ENCODE measurements around the gene LILRA5. TPM values are rescaled to one million over a fixed set of nuclear protein-coding genes. Genes with fewer than 3 reads are reported as not detected.

The LILRA5 gene
- total RNA-seq, 1 experiment from 2014 or later, result not detected

GRCh38 chr19:54335164-54335563, 22.2 kb upstream of the LILRA5 start:
- peaks cover 94% of the 10 kb centered on the region for H3K27me3 ChIP-seq (ENCODE audit: insufficient read depth, low read depth)
- no peak for TF ChIP-seq CTCF (conservative IDR thresholded peaks at IDR 0.05)
- TF ChIP-seq EZH2 (IDR thresholded peaks at IDR 0.05; ENCODE audit: low read depth), result no peak
- H3K36me3 ChIP-seq (ENCODE audit: low read depth), result no peaks in the 10 kb centered on the region
- H3K9me2 ChIP-seq (ENCODE audit: insufficient read depth), result no peaks in the 10 kb centered on the region
- H3K27ac ChIP-seq, result no peak overlapping the region
- ChIA-PET CTCF (no interaction called here), POLR2A (ENCODE audit: unreplicated experiment) (no interaction called here)
- H3F3A ChIP-seq (ENCODE audit: insufficient read depth, low read depth), result no peaks in the 10 kb centered on the region
- H4K20me1 ChIP-seq (ENCODE audit: insufficient read depth), result no peaks in the 10 kb centered on the region
- H3K4me2 ChIP-seq, result no peak overlapping the region
- H3K9me3 ChIP-seq (ENCODE audit: insufficient read depth, low read depth), result no peaks in the 10 kb centered on the region
- no peak overlapping the region for H2AFZ ChIP-seq
- no peak for DNase-seq
- H3K79me2 ChIP-seq (ENCODE audit: low read depth), result no peaks in the 10 kb centered on the region
- BruUV-seq (replicated peaks), result no TSS peak
- intact Hi-C loops (cut with micrococcal nuclease; ENCODE audit: unreplicated experiment), result no loop called here
- H3K4me1 ChIP-seq (replicated peaks; ENCODE audit: insufficient read depth), result no peaks in the 10 kb centered on the region
- H3K4me3 ChIP-seq, result no peak overlapping the region

- H3K9me3 ChIP-seq (ENCODE audit: insufficient read depth, low read depth), result no peaks in the 10 kb centered on the region
- no peak overlapping the region for H3K4me3 ChIP-seq
- H2AFZ ChIP-seq, result no peak overlapping the region
- H3F3A ChIP-seq (ENCODE audit: insufficient read depth, low read depth), result no peaks in the 10 kb centered on the region
- no peak overlapping the region for H3K27ac ChIP-seq
- no peaks in the 10 kb centered on the region for H3K9me2 ChIP-seq (ENCODE audit: insufficient read depth)
- BruUV-seq (replicated peaks), result no TSS peak
- no peaks in the 10 kb centered on the region for H3K36me3 ChIP-seq (ENCODE audit: low read depth)
- H3K79me2 ChIP-seq (ENCODE audit: low read depth), result no peaks in the 10 kb centered on the region
- DNase-seq, result no peak
- peaks cover 94% of the 10 kb centered on the region for H3K27me3 ChIP-seq (ENCODE audit: insufficient read depth, low read depth)
- H3K4me1 ChIP-seq (replicated peaks; ENCODE audit: insufficient read depth), result no peaks in the 10 kb centered on the region
- POLR2A ChIA-PET (ENCODE audit: unreplicated experiment), result no interaction called here
- TF ChIP-seq EZH2 (IDR thresholded peaks at IDR 0.05; ENCODE audit: low read depth) (no peak), CTCF (conservative IDR thresholded peaks at IDR 0.05) (no peak)
- intact Hi-C loops (cut with micrococcal nuclease; ENCODE audit: unreplicated experiment), result no loop called here
- H4K20me1 ChIP-seq (ENCODE audit: insufficient read depth), result no peaks in the 10 kb centered on the region
- no peak overlapping the region for H3K4me2 ChIP-seq
- CTCF ChIA-PET, result interaction anchor here (0.6 kb wide), 1 partner anchor 1866 kb away, joined by 3 read pairs; no protein-coding TSS in a partner anchor
Measured at GRCh38 chr19:54333586-54334298, 20.8 kb upstream of the LILRA5 start.

GRCh38 chr19:54332149-54332548, 19.2 kb upstream of the LILRA5 start:
- H3K9me3 ChIP-seq (ENCODE audit: insufficient read depth, low read depth), result no peaks in the 10 kb centered on the region
- no peaks in the 10 kb centered on the region for H3K79me2 ChIP-seq (ENCODE audit: low read depth)
- H3K27ac ChIP-seq, result no peak overlapping the region
- H3K36me3 ChIP-seq (ENCODE audit: low read depth), result no peaks in the 10 kb centered on the region
- intact Hi-C loops (cut with micrococcal nuclease; ENCODE audit: unreplicated experiment), result no loop called here
- ChIA-PET POLR2A (ENCODE audit: unreplicated experiment) (no interaction called here), CTCF (no interaction called here)
- BruUV-seq (replicated peaks), result no TSS peak
- H3F3A ChIP-seq (ENCODE audit: insufficient read depth, low read depth), result no peaks in the 10 kb centered on the region
- H3K9me2 ChIP-seq (ENCODE audit: insufficient read depth), result no peaks in the 10 kb centered on the region
- no peak for DNase-seq
- H3K4me2 ChIP-seq, result no peak overlapping the region
- no peak overlapping the region for H2AFZ ChIP-seq
- no peak for TF ChIP-seq CTCF (conservative IDR thresholded peaks at IDR 0.05)
- no peak for TF ChIP-seq EZH2 (IDR thresholded peaks at IDR 0.05; ENCODE audit: low read depth)
- H3K27me3 ChIP-seq (ENCODE audit: insufficient read depth, low read depth), result peaks cover 94% of the 10 kb centered on the region
- no peak overlapping the region for H3K4me3 ChIP-seq
- H4K20me1 ChIP-seq (ENCODE audit: insufficient read depth), result no peaks in the 10 kb centered on the region
- no peaks in the 10 kb centered on the region for H3K4me1 ChIP-seq (replicated peaks; ENCODE audit: insufficient read depth)

All from PC-9 (cell line).